ENCODE data around the gene TFPI. TPM values are rescaled to one million over a fixed set of nuclear protein-coding genes. Genes with fewer than 3 reads are reported as not detected.

TFPI gene
- total RNA-seq, 4 donors from 2014 or later, result 68.9 to 219 (median 108) TPM

DNA sequence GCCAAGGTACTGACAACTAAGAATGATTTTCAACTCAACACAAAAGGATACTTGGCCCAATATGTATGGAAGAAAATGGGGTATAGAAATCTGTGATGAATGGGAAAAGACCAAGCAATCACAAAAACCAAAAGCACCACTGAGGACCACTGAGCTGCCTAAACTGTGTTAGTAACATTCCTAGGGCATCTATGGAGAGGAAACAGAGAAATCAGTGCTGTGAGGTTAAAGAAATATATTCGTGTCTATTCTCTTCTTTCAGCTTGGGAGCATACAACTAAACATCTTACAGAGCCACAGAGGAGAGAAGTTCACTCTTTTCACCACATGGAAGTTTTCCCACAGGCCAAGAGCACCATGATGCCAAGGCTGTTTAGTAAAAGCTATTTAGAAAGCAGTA, 58.9 kb downstream of the TFPI start:
- TF ChIP-seq CTCF (IDR thresholded peaks at IDR 0.05; ENCODE audit: low read depth), result no peak

- TF ChIP-seq CTCF (IDR thresholded peaks at IDR 0.05; ENCODE audit: low read depth), result no peak
Measured at GRCh38 chr2:187493877-187494568, 60.2 kb downstream of the TFPI start.

DNA sequence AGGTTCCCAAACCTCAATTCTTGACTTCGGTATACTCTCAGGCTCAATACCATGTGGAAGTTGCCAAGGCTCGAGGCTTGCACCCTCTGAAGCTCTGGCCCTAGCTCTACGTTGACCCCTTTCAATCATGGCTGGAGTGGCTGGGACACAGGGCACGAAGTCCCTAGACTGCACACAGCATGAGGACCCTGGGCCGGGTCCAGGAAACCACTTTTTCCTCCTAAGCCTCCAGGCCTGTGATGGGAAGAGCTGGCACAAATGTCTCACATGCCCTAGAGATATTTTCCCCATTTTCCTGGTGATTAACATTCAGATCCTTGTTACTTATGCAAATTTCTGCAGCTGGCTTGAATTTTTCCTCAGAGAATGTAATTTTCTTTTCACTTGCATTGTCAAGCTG, 61.1 kb downstream of the TFPI start:
- no peak for TF ChIP-seq CTCF (IDR thresholded peaks at IDR 0.05; ENCODE audit: low read depth)

- no peak for TF ChIP-seq CTCF (IDR thresholded peaks at IDR 0.05; ENCODE audit: low read depth)
Measured at GRCh38 chr2:187486241-187486640, 68.0 kb downstream of the TFPI start.

GRCh38 chr2:187485523-187485922, 68.7 kb downstream of the TFPI start:
- TF ChIP-seq CTCF (IDR thresholded peaks at IDR 0.05; ENCODE audit: low read depth), result no peak

- TF ChIP-seq CTCF (IDR thresholded peaks at IDR 0.05; ENCODE audit: low read depth), result no peak
Measured at GRCh38 chr2:187483537-187483936, 70.7 kb downstream of the TFPI start.

DNA sequence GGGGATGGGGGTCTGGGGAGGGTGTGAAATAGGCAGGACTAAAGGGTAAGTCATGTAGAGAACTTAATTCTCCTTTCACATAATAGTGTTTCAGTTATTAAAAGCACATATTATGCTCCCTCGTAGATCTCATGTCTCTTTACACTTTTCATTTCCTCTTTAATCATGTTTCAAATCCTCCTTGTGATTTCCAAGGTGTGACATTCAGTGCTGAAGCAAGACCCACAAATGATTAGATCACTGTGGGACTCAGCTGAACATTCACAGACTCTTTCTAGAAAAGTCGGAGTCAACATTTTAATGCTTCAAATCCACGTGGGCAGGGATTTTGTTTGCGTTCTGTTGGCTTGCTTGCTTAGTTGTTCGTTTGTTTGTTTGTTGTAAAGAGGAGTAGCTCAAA, 71.4 kb downstream of the TFPI start:
- TF ChIP-seq CTCF (IDR thresholded peaks at IDR 0.05; ENCODE audit: low read depth), result no peak

Data from subcutaneous adipose tissue (tissue), 4 donors.